HG03039 (cell line): ENCODE measurements around the gene RSL1D1.

ENCODE experiments used
- ATAC-seq: cut with Tn5 transposase; IDR thresholded peaks from one replicate; pipeline ENCODE4 v1.9.1; 2021; ENCODE audit warnings: mild to moderate bottlenecking, moderate library complexity; ENCODE audit not compliant: unreplicated experiment

RSL1D1 gene

DNA sequence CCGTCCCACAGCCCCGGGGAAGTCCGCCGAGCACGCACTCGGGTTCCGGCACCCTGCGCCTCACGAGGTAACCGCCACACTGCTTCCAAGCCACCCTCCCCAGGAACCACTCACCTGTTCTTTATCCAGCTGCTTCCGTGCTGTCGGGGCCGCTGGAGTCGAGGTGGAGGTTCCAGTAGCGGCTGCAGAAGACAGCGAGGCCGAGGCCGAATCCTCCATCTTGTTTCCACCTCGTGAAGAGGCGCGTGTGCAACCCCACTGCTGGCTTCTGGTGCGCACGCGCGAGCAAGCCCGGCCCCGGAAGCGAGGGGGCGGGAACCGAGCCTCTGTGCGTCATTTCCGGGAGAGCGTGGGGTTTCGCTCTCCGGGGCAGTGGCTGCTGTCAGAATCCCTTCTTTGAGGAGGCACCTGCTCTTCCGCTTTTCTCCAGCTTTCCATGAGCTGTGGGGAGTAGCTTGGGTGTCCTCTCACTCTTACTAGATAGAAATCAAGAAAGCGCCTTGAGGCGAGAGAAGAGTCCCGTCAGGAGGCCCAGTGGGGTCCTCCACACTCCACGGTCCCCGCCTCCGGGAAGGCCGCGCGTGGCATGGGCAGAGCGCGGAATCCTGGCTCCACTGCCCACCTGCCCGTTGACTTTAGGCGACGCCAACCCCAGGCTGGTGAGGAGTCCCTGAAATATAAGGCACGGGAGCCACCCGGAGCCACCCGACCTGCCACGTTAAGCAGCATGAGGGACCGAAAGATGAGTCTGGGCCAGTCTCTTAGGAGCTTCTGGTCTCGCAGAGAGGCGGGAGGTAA, at the start of gene RSL1D1:
Gene RSL1D1 (minus strand): TSS at position 249 of the 798 bp plus-strand sequence. CDS start 30 bp downstream, at position 219.
- ATAC-seq = peak; percentile 80

DNA sequence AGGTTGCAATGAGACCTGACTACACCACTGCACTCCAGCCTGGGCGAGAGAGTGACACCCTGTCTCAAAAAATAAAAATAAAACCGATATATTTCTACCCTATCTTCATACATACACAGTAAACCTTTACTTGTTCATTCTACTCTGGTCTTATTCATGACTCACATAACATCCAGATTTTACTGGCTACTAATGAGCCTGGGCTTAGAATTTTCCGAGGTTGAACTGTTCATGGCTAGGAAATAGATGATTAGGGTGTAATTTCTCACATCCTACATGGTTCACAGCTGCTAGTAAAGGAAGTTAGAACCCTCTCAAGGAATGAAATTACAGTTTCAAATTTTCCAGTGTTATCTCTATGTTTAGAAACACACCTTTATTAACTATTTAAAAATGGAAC, 49.7 kb upstream of the RSL1D1 start:
- no peak for ATAC-seq

DNA sequence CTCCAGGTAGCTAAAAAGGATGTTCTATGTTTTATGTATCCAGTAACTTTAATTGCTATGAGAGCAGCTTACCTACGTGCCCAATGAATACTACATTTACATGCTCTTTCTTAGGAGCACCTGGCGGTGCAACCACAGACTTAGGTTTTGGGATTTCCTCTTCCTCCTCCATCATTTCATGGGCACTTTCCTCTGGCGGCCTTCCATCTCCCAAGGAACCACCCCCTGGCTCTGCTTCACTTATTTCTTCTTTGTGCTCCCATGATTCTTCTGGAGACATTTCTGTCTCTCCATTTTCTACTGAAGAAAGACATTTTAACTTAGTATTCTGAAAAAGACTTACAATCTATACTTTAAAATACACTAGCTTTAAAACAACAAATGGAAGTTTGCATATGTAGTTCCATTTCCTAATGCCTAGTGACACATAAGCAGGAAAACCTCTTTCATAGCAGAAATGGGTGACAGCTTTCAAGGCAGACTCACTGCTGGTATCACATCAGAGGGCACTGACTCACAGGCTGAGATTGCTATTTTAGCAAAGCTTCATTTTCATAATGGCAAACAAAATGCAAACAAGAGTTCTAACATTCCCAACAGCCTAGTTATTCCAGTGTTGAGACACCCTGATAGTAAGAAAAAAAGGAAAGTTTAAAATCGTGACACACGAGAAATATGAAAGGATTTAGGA, 45.3 kb upstream of the RSL1D1 start:
- no peak for ATAC-seq

DNA sequence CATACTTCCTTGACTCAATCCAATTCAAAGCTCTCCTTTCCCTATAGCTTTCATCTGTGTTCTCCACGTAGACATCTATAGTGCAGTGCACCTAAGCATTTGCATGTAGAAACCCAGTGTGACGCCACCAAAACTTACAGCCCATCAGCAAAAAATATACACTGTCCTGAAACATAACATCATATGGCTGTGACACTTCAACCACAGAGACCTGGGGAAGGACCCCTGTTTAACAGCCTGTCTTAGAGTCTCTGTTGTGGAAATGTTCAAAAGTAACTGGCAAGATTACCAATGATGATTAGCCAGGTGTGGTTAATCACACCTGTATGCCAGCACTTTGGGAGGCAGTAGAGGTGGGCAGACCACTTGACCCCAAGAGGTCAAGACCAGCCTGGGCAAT, 42.2 kb upstream of the RSL1D1 start:
- no peak for ATAC-seq

DNA sequence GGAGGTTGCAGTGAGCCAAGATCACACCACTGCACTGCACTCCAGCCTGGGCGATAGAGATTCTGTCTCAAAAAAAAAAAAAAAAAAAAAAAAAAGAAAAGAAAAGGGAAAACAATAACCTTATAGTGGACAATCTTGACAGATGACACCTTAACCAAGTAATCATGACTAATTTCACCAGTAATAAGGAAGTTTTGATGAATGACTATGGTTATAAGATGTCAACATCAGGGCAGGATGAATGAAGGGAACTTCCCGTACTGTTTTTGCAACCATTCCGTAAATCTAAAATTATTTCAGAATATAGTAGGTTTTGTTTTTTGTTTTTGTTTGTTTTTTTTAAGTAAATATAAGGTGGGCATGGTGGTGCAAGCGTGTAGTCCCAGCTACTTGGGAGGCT, 41.4 kb upstream of the RSL1D1 start:
- ATAC-seq = no peak

GRCh38 chr16:11890231-11890965, 39.1 kb upstream of the RSL1D1 start:
- no peak for ATAC-seq

- ATAC-seq = no peak
Observed at GRCh38 chr16:11886881-11887280, 35.5 kb upstream of the RSL1D1 start.

DNA sequence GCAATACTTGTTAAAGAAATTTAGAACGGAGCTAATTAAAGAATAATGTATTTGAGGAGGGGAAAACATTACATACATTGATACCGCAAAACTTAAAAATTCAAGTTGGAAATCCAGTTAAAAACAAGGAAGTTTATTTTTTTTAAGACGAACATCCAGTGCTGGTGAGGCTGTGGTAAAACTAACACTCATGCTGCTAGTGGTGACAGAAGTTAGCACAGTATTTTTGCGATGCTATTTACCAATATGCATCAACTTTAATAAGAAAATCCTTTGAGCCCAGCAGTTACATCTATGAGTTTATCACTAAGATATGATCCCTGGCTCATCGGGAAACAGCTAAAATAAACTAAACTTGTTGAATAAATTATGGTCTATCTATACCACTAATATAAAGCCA, 32.7 kb upstream of the RSL1D1 start:
- ATAC-seq = no peak

GRCh38 chr16:11880007-11880406, 28.7 kb upstream of the RSL1D1 start:
- ATAC-seq = no peak

DNA sequence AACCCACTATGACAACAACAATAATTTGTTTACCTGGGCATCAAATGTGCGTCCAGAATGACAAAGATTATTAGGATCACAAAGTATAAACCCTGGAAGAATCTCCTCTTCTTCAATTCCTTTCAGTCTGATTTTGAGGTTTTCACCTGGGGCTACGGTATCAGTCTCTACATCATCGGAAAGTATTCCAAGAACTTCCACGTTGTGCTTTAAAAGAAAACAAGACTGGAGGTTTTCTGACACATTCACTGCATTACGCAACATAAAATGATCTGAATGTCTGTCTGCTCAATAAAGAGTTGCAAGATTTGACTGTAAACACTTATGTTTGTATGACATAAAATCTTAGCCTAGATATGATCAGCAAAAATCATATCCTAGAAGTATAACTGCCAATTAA, 26.0 kb upstream of the RSL1D1 start:
- no peak for ATAC-seq

GRCh38 chr16:11876306-11876705, 25.0 kb upstream of the RSL1D1 start:
- ATAC-seq = no peak

DNA sequence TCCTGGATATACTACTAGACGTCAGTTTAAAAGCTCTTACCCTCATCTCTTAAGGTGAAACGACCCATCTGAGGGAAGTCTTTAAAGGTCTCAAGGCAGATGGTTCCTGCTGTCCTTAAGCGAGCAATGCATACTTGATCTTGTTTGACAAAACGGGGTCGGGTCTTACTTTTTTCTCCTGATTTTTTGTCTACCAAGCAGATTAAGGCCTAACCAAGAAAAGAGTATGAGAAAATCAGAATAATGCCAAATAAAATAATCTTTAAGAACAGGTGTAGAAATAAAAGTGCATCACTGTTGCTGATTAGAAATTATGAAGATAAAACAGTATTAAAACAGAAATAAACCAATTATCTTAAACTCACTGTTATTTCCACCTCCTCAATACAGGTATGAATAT, 24.4 kb upstream of the RSL1D1 start:
- ATAC-seq = no peak

GRCh38 chr16:11871193-11871592, 19.9 kb upstream of the RSL1D1 start:
- no peak for ATAC-seq

DNA sequence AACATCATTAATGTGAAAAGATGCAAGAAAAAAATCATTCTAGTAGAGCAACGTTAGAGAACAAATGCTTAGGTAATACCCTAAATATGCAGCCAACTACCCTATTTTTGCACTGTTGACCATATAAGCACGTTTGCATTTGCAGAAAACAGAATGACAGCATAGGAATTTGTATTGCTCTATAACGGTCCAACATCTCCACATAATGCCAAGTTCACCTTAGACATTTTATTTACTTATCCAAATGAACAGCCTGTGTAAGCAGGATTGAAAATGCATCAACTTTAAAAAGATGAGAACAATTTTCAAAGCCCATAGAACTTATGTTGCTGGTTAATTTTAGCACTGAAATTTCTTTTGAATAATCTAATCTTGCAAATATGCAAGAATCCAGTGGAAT, 19.1 kb upstream of the RSL1D1 start:
- ATAC-seq = no peak

DNA sequence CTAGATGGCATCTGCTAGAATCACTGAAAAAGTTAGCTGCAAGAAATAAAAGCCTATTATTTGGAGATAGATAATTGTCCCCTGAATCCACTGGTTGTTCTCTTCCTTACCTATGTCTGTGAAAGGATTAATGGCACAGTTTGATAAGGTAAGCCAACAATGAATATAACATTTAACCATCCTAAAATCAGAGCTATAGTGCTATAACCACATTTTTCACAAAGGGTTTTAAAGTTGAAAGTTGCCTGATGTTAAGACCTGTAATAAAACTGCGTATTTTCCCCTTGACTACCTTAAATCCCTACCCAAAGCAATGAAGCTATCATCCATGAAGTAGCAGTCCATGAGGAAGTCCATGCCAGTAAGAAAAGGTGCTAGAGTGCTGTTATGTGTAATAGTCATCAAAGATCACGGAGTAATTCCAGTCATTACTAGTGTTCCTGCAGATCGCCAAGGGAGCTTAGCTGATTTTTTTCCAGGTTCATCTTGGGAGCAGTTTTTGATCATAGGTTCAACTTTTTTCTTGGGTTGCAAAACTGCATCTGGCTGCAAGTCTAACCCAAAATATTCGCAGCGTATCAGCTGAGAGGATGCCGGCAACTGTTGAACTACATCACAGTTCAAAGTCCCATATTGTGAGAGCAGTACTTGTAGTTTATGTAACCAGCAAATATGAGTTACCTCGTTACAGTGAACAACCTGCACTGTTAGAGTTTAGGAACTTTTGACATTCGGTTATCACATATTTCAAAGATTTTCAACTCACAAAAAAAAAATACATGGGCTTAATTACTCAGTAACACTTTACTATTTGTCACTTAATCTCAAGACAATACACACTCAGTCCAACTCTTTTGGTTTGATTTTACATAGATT, 18.2 kb upstream of the RSL1D1 start:
- ATAC-seq = no peak

DNA sequence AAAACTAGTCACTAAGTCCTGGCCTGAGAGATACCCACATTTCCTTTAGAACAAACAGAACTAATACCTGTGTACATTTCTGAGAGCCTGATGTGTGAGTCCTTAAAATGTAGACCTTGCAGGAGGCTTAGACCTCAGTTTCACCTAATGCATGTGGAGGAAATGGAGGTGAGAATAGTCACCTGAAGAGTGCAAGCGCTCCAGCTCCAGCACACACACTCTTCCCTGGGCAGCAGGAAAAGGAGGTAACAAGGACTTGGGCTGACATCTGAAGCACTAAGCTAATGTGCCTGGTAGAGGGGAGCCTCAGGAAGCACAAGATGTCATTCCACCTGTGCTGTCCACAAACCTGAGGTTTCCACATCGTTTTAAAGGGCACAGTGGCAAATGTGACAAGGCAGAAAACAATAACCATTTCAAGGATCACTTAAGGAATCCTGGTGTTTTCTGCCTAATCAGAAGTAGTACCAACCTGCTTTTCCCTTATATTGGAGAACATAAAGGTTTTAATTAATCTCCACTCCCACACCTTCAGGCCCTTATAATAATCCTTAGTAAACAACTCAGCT, 17.2 kb upstream of the RSL1D1 start:
- ATAC-seq = no peak

DNA sequence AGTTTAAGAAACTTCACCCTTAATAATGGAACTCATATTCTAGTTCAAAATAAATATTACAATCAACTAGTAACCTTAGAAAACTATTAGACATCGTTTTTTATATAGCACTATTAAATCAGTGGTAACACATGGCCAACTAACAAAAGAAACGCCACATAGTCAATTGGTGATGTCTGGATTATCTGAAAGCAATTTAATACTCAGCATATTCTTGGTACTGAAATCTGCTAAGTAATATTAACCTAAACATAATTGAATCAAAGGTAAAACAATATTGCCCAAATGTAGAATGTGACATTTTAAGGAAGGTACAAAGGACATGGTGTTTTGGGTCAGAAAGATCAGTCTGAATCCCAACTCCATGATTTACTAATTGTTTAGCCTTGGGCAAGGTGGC, 11.1 kb upstream of the RSL1D1 start:
- no peak for ATAC-seq

GRCh38 chr16:11857161-11857560, 5.8 kb upstream of the RSL1D1 start:
- ATAC-seq = no peak

- no peak for ATAC-seq
Observed at GRCh38 chr16:11852092-11852809, 909 bp upstream of the RSL1D1 start.

- ATAC-seq = no peak
Observed at GRCh38 chr16:11848842-11849241, 2.5 kb downstream of the RSL1D1 start.
